Hepatocyte (in vitro differentiated cells): ENCODE measurements around the gene TGFBI. TPM values are rescaled to one million over a fixed set of nuclear protein-coding genes. Genes with fewer than 3 reads are reported as not detected.

Experiments used
- DNase-seq: peaks from one replicate; pipeline ENCODE4 v3.0.0-alpha.2; 2016; ENCODE audit warnings: low spot score
- H2AFZ ChIP-seq: fragments of 200-600 bp; sonication (generic); 2 replicates; pipeline ENCODE4 v1.6.0; 2016; ENCODE audit warnings: antibody characterized with exemption, mild to moderate bottlenecking
- H3K27ac ChIP-seq: fragments of 200-600 bp; sonication (generic); 2 replicates; pipeline ENCODE4 v1.5.1; 2016; ENCODE audit warnings: mild to moderate bottlenecking
- H3K27me3 ChIP-seq: fragments of 200-600 bp; sonication (generic); 2 replicates; pipeline ENCODE4 v1.6.1; 2016
- H3K36me3 ChIP-seq: fragments of 200-600 bp; sonication (generic); replicated peaks from 2 replicates; pipeline ENCODE4 v1.5.1; 2016; ENCODE audit warnings: low read depth; ENCODE audit not compliant: insufficient read depth
- H3K4me1 ChIP-seq: fragments of 200-600 bp; sonication (generic); 2 replicates; pipeline ENCODE4 v1.5.1; 2016; ENCODE audit warnings: mild to moderate bottlenecking, moderate library complexity; ENCODE audit not compliant: insufficient read depth
- H3K4me2 ChIP-seq: fragments of 200-600 bp; sonication (generic); 2 replicates; pipeline ENCODE4 v1.6.0; 2016
- H3K4me3 ChIP-seq: fragments of 200-600 bp; sonication (generic); 2 replicates; pipeline ENCODE4 v1.5.1; 2016; ENCODE audit warnings: mild to moderate bottlenecking
- H3K79me2 ChIP-seq: fragments of 200-600 bp; sonication (generic); 2 replicates; pipeline ENCODE4 v1.6.0; 2017; ENCODE audit warnings: mild to moderate bottlenecking
- H3K9me2 ChIP-seq: fragments of 200-600 bp; sonication (generic); replicated peaks from 2 replicates; pipeline ENCODE4 v1.6.0; 2017; ENCODE audit warnings: mild to moderate bottlenecking; ENCODE audit not compliant: insufficient read depth
- H3K9me3 ChIP-seq: fragments of 200-600 bp; sonication (generic); 2 replicates; pipeline ENCODE4 v1.5.1; 2016; ENCODE audit warnings: low read depth, mild to moderate bottlenecking
- H4K20me1 ChIP-seq: fragments of 200-600 bp; sonication (generic); 2 replicates; pipeline ENCODE4 v1.6.0; 2016; ENCODE audit warnings: mild to moderate bottlenecking; ENCODE audit not compliant: insufficient read depth, poor library complexity, severe bottlenecking
- CTCF ChIP-seq: fragments of 200-600 bp; sonication (generic); IDR thresholded peaks from 2 replicates; pipeline ENCODE4 v1.5.1; 2016; ENCODE audit warnings: antibody characterized with exemption, mild to moderate bottlenecking; ENCODE audit not compliant: poor library complexity
- EZH2 ChIP-seq: fragments of 200-600 bp; sonication (generic); IDR thresholded peaks from 2 replicates; pipeline ENCODE4 v1.6.1; 2016; ENCODE audit warnings: antibody characterized with exemption, mild to moderate bottlenecking, borderline replicate concordance
- EZH2phosphoT487 ChIP-seq: fragments of 200-600 bp; sonication (generic); IDR thresholded peaks from one replicate; pipeline ENCODE4 v1.6.1; 2018; ENCODE audit warnings: antibody characterized with exemption, mild to moderate bottlenecking, low read depth, moderate library complexity; ENCODE audit not compliant: unreplicated experiment, severe bottlenecking
- WGBS: methylation state at CpG from one replicate; pipeline ENCODE4 v1.1.6; 2016; ENCODE audit warnings: low lambda C conversion rate; ENCODE audit errors: missing lambda C conversion rate; 5-methylcytosine and 5-hydroxymethylcytosine counted together
- polyA plus RNA-seq: library from polyadenylated mRNA; unstranded; fragments of >200 nt; fragmentation: Nextera tagmentation; extraction: Ambion mirVana; gene quantifications from 2 replicates; pipeline ENCODE4 v1.2.1, GENCODE V29; 2016
- total RNA-seq: library from RNA; depleted of rRNA; stranded (reverse); fragments of >200 nt; gene quantifications from 2 replicates; pipeline ENCODE4 v1.2.3, GENCODE V29; 2014

The TGFBI gene
- total and polyA plus RNA-seq, 2 experiments from 2014 or later: 396 to 401 TPM

GRCh38 chr5:136032564-136032963 lies 3.8 kb downstream of the TGFBI start:
- no peaks in the 10 kb centered on the region for H3K9me2 ChIP-seq
- peaks cover 7% of the 10 kb centered on the region for H3K27me3 ChIP-seq
- H3K9me3 ChIP-seq: no peaks in the 10 kb centered on the region
- no peaks in the 10 kb centered on the region for H3K36me3 ChIP-seq
- peak; percentile 45 for DNase-seq
- H4K20me1 ChIP-seq: no peaks in the 10 kb centered on the region
- peaks cover 32% of the 10 kb centered on the region for H3K4me1 ChIP-seq
- no peak overlapping the region for H2AFZ ChIP-seq
- peaks cover 8% of the 10 kb centered on the region for H3K79me2 ChIP-seq
- H3K4me3 ChIP-seq: no peak overlapping the region
- H3K27ac ChIP-seq: peak overlapping the region; percentile 14
- WGBS: 79% methylated on average over 2 of the region's 2 CpGs
- no peak for TF ChIP-seq CTCF
- no peak for TF ChIP-seq EZH2
- TF ChIP-seq EZH2phosphoT487: no peak
- peak overlapping the region; percentile 99 for H3K4me2 ChIP-seq

GRCh38 chr5:136033234-136033633 lies 4.4 kb downstream of the TGFBI start:
- Histone ChIP-seq H3K79me2 (peaks cover 8% of the 10 kb centered on the region), H3K4me3 (no peak overlapping the region), H2AFZ (no peak overlapping the region), H3K9me3 (no peaks in the 10 kb centered on the region), H4K20me1 (no peaks in the 10 kb centered on the region), H3K36me3 (no peaks in the 10 kb centered on the region), H3K27me3 (peaks cover 7% of the 10 kb centered on the region), H3K27ac (no peak overlapping the region), H3K4me1 (peaks cover 29% of the 10 kb centered on the region), H3K9me2 (no peaks in the 10 kb centered on the region), H3K4me2 (no peak overlapping the region)
- no peak for DNase-seq
- TF ChIP-seq EZH2 (no peak), CTCF (no peak), EZH2phosphoT487 (no peak)
- WGBS: 42% methylated on average over 1 of the region's 1 CpG

- Histone ChIP-seq H3K27ac (no peak overlapping the region), H3K79me2 (peaks cover 8% of the 10 kb centered on the region), H3K4me2 (no peak overlapping the region), H3K4me1 (peaks cover 24% of the 10 kb centered on the region), H3K36me3 (peaks cover 1% of the 10 kb centered on the region), H2AFZ (no peak overlapping the region), H3K27me3 (peaks cover 7% of the 10 kb centered on the region), H3K9me2 (no peaks in the 10 kb centered on the region), H4K20me1 (no peaks in the 10 kb centered on the region), H3K9me3 (no peaks in the 10 kb centered on the region), H3K4me3 (no peak overlapping the region)
- no peak for TF ChIP-seq EZH2
- TF ChIP-seq EZH2phosphoT487: no peak
- TF ChIP-seq CTCF: no peak
- 89% methylated on average over 5 of the region's 5 CpGs for WGBS
- no peak for DNase-seq
Measured at GRCh38 chr5:136033848-136034247, 5.1 kb downstream of the TGFBI start.

GRCh38 chr5:136034492-136034891 lies 5.7 kb downstream of the TGFBI start:
- WGBS: 86% methylated on average over 1 of the region's 1 CpG
- Histone ChIP-seq H2AFZ (no peak overlapping the region), H3K4me1 (peaks cover 18% of the 10 kb centered on the region), H4K20me1 (no peaks in the 10 kb centered on the region), H3K27me3 (peaks cover 1% of the 10 kb centered on the region), H3K4me2 (no peak overlapping the region), H3K9me2 (no peaks in the 10 kb centered on the region), H3K79me2 (peaks cover 6% of the 10 kb centered on the region), H3K4me3 (no peak overlapping the region), H3K27ac (no peak overlapping the region), H3K9me3 (no peaks in the 10 kb centered on the region), H3K36me3 (peaks cover 3% of the 10 kb centered on the region)
- no peak for TF ChIP-seq EZH2phosphoT487
- TF ChIP-seq EZH2: no peak
- no peak for DNase-seq
